ENCODE measurements around the gene TPR. TPM values are rescaled to one million over a fixed set of nuclear protein-coding genes. Genes with fewer than 3 reads are reported as not detected.

The TPR gene
- total and polyA plus RNA-seq, 2 of the 8 experiments (the other 6 are each of a cell fraction or from before 2014, with no cell fraction given): 57.1 to 102 TPM

- TF ChIP-seq RBBP5 (IDR thresholded peaks at IDR 0.05; ENCODE audit: borderline replicate concordance, low read depth, low read length) (no peak), KDM4A (IDR thresholded peaks at IDR 0.05; ENCODE audit: low read depth, low read length, severe bottlenecking) (no peak), JUND (IDR thresholded peaks at IDR 0.05; ENCODE audit: low read length) (no peak), E2F6 (IDR thresholded peaks at IDR 0.05) (no peak), SUZ12 (IDR thresholded peaks at IDR 0.05; ENCODE audit: low read length) (no peak)
These were observed 47.7 kb downstream of the TPR start (continued) for GRCh38 chr1:186327331-186327730.
